Activated naive CD8-positive, alpha-beta T cell treated with anti-CD3 and anti-CD28 coated beads, Interleukin-2, amount 50 U/mL, for 16 hours (primary cell): ENCODE results near the gene NRXN3.

Experiments used
- DNase-seq: peaks from one replicate; pipeline ENCODE4 v3.0.0-alpha.2; 2020; ENCODE audit warnings: low read depth, low spot score

The NRXN3 gene

GRCh38 chr14:78319887-78320635, 149.9 kb downstream of the NRXN3 start:
- DNase-seq, result no peak

GRCh38 chr14:78324353-78324752, 154.2 kb downstream of the NRXN3 start:
- DNase-seq, result no peak

GRCh38 chr14:78325911-78326310, 155.7 kb downstream of the NRXN3 start:
- no peak for DNase-seq

- DNase-seq, result no peak
Observed at GRCh38 chr14:78327426-78328221, 157.5 kb downstream of the NRXN3 start.

GRCh38 chr14:78329371-78329770, 159.2 kb downstream of the NRXN3 start:
- DNase-seq, result no peak

- DNase-seq, result no peak
Observed at GRCh38 chr14:78335531-78335930, 165.4 kb downstream of the NRXN3 start.

GRCh38 chr14:78340250-78340649, 170.1 kb downstream of the NRXN3 start:
- no peak for DNase-seq

GRCh38 chr14:78341827-78342389, 171.7 kb downstream of the NRXN3 start:
- no peak for DNase-seq

- no peak for DNase-seq
Observed at GRCh38 chr14:78342879-78343278, 172.7 kb downstream of the NRXN3 start.

- no peak for DNase-seq
Observed at GRCh38 chr14:78344290-78344689, 174.1 kb downstream of the NRXN3 start.

- no peak for DNase-seq
Observed at GRCh38 chr14:78345131-78345744, 175.1 kb downstream of the NRXN3 start.

GRCh38 chr14:78346747-78347146, 176.6 kb downstream of the NRXN3 start:
- DNase-seq, result no peak

GRCh38 chr14:78355109-78355508, 184.9 kb downstream of the NRXN3 start:
- DNase-seq, result no peak

GRCh38 chr14:78356391-78356790, 186.2 kb downstream of the NRXN3 start:
- no peak for DNase-seq

- DNase-seq, result no peak
Observed at GRCh38 chr14:78358591-78358990, 188.4 kb downstream of the NRXN3 start.

GRCh38 chr14:78359581-78359980, 189.4 kb downstream of the NRXN3 start:
- no peak for DNase-seq

- no peak for DNase-seq
Observed at GRCh38 chr14:78363008-78363407, 192.8 kb downstream of the NRXN3 start.

GRCh38 chr14:78367355-78367754, 197.2 kb downstream of the NRXN3 start:
- no peak for DNase-seq

GRCh38 chr14:78383060-78383459, 212.9 kb downstream of the NRXN3 start:
- no peak for DNase-seq

GRCh38 chr14:78398216-78398615, 228.0 kb downstream of the NRXN3 start:
- no peak for DNase-seq

GRCh38 chr14:78399316-78399889, 229.2 kb downstream of the NRXN3 start:
- no peak for DNase-seq

- no peak for DNase-seq
Observed at GRCh38 chr14:78401866-78402265, 231.7 kb downstream of the NRXN3 start.
